IPS DF 4.7 (cell line): ENCODE results near the gene ELOVL5.
"Not testable (repeated sequence)": the region's sequence is repeated elsewhere in the genome, so short reads cannot be mapped to it uniquely, and the experiment has no call there.

ENCODE experiments used
- DNase-seq: peaks from one replicate; pipeline ENCODE4 v3.0.0-alpha.2; 2013; ENCODE audit warnings: low spot score; ENCODE audit errors: extremely low read depth

The ELOVL5 gene

GRCh38 chr6:53348371-53349208 lies at the start of gene ELOVL5:
Gene ELOVL5 (minus strand): TSS chr6:53348950. CDS start chr6:53295699, 53,251 bp downstream.
- DNase-seq: no peak

- no peak for DNase-seq
Observed at GRCh38 chr6:53397283-53397682, 48.5 kb upstream of the ELOVL5 start.

- no peak for DNase-seq
Observed at GRCh38 chr6:53395986-53396385, 47.2 kb upstream of the ELOVL5 start.

- DNase-seq: no peak
Observed at GRCh38 chr6:53394704-53395103, 46.0 kb upstream of the ELOVL5 start.

GRCh38 chr6:53391170-53391569 lies 42.4 kb upstream of the ELOVL5 start:
- no peak for DNase-seq

- no peak for DNase-seq
Observed at GRCh38 chr6:53390010-53390409, 41.3 kb upstream of the ELOVL5 start.

GRCh38 chr6:53388615-53389014 lies 39.9 kb upstream of the ELOVL5 start:
- DNase-seq: not testable (repeated sequence)

- DNase-seq: no peak
Observed at GRCh38 chr6:53382421-53382820, 33.7 kb upstream of the ELOVL5 start.

- DNase-seq: no peak
Observed at GRCh38 chr6:53378208-53378607, 29.5 kb upstream of the ELOVL5 start.

GRCh38 chr6:53377793-53378192 lies 29.0 kb upstream of the ELOVL5 start:
- no peak for DNase-seq

- no peak for DNase-seq
Observed at GRCh38 chr6:53377289-53377688, 28.5 kb upstream of the ELOVL5 start.

GRCh38 chr6:53376661-53377226 lies 28.0 kb upstream of the ELOVL5 start:
- DNase-seq: no peak

GRCh38 chr6:53375847-53376246 lies 27.1 kb upstream of the ELOVL5 start:
- no peak for DNase-seq

- no peak for DNase-seq
Observed at GRCh38 chr6:53373638-53374037, 24.9 kb upstream of the ELOVL5 start.

- DNase-seq: no peak
Observed at GRCh38 chr6:53369876-53370515, 21.2 kb upstream of the ELOVL5 start.

GRCh38 chr6:53369051-53369450 lies 20.3 kb upstream of the ELOVL5 start:
- no peak for DNase-seq

GRCh38 chr6:53366128-53366641 lies 17.4 kb upstream of the ELOVL5 start:
- no peak for DNase-seq

- DNase-seq: no peak
Observed at GRCh38 chr6:53363341-53364079, 14.8 kb upstream of the ELOVL5 start.

- DNase-seq: no peak
Observed at GRCh38 chr6:53361549-53362031, 12.8 kb upstream of the ELOVL5 start.

- DNase-seq: no peak
Observed at GRCh38 chr6:53360093-53360912, 11.6 kb upstream of the ELOVL5 start.

GRCh38 chr6:53359843-53360092 lies 11.0 kb upstream of the ELOVL5 start:
- no peak for DNase-seq
